ENCODE results near the gene MUTYH. TPM values are rescaled to one million over a fixed set of nuclear protein-coding genes. Genes with fewer than 3 reads are reported as not detected.
"Not testable (repeated sequence)": the region's sequence is repeated elsewhere in the genome, so short reads cannot be mapped to it uniquely, and the experiment has no call there.

Gene MUTYH
- total and polyA plus RNA-seq, 9 of the 15 experiments (the other 6 are each of a cell fraction or from before 2014, with no cell fraction given) = 3.4 to 53.5 (median 29.0) TPM

DNA sequence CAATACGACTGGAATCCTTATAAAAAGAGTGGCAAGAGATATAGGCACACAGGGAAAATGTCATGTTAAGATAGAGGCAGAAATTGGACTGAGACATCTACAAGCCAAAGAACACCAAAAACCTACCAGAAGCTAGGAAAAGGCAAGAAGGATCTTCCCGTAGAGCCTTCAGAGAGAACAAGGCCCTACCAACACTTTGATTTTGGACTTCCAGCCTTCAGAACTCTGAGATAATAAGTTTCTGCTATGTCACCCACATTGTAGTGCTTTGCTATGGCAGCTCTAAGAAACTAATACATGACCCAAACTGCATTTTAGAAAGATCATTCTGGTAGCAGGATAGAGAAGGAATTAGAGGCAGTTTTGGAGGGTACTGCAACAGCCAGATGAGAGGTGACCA is 24.1 kb upstream of the MUTYH start (continued):
- TF ChIP-seq FIP1L1 (IDR thresholded peaks at IDR 0.05; ENCODE audit: low read depth, low read length, poor library complexity, severe bottlenecking) (no peak), PYGO2 (tag; IDR thresholded peaks at IDR 0.05) (no peak), SMAD1 (IDR thresholded peaks at IDR 0.05; ENCODE audit: low read depth, low read length, partially characterized antibody) (no peak), MEIS2 (IDR thresholded peaks at IDR 0.05; ENCODE audit: partially characterized antibody) (no peak), HLTF (IDR thresholded peaks at IDR 0.05) (no peak), ATF4 (CRISPR knock-in tag; IDR thresholded peaks at IDR 0.05) (no peak)
- TF ChIP-seq, protein P1, sequence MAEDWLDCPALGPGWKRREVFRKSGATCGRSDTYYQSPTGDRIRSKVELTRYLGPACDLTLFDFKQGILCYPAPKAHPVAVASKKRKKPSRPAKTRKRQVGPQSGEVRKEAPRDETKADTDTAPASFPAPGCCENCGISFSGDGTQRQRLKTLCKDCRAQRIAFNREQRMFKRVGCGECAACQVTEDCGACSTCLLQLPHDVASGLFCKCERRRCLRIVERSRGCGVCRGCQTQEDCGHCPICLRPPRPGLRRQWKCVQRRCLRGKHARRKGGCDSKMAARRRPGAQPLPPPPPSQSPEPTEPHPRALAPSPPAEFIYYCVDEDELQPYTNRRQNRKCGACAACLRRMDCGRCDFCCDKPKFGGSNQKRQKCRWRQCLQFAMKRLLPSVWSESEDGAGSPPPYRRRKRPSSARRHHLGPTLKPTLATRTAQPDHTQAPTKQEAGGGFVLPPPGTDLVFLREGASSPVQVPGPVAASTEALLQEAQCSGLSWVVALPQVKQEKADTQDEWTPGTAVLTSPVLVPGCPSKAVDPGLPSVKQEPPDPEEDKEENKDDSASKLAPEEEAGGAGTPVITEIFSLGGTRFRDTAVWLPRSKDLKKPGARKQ (CRISPR knock-in tag; IDR thresholded peaks at IDR 0.05) = no peak

GRCh38 chr1:45360981-45361380 is 20.7 kb upstream of the MUTYH start:
- BruUV-seq (replicated peaks); H3K27me3 ChIP-seq (ENCODE audit: control insufficient read depth in 2 of 2, insufficient read depth in 2 of 2, low read length in 2 of 2); H3K79me2 ChIP-seq (ENCODE audit: control insufficient read depth, insufficient read depth, low read length); H3K4me3 ChIP-seq; H4K20me1 ChIP-seq (replicated peaks; ENCODE audit: control insufficient read depth, insufficient read depth, low read length); H3K27ac ChIP-seq (ENCODE audit: extremely low read depth, low read depth, low read length); H2AFZ ChIP-seq (ENCODE audit: low read depth, low read length); H3K9me1 ChIP-seq (ENCODE audit: control insufficient read depth, insufficient read depth, low read length); H3K4me2 ChIP-seq (ENCODE audit: insufficient read depth, low read length); H3K4me1 ChIP-seq (replicated peaks in 1 of 2; ENCODE audit: control insufficient read depth in 2 of 2, insufficient read depth in 2 of 2, low read length in 2 of 2); in situ Hi-C loops (cut with MboI); H3K36me3 ChIP-seq (ENCODE audit: control insufficient read depth, insufficient read depth, low read length); DNase-seq (ENCODE audit: extremely low read depth in 1 of 4, low spot score in 3 of 4); FAIRE-seq; ATAC-seq; H3K9me3 ChIP-seq (replicated peaks; ENCODE audit: control insufficient read depth, insufficient read depth, low read depth, low read length): not testable (repeated sequence)
- peak overlapping the region in 1 of 2 experiments; percentile 10; a peak in 1 of 4 replicates for H3K9ac ChIP-seq (ENCODE audit: insufficient read depth in 1 of 2, low read depth in 2 of 2, low read length in 2 of 2)
- CTCF ChIA-PET (ENCODE audit: low intra/inter-chr PET ratio) = interaction anchor here (0.6 to 5.4 kb wide), 3 partner anchors 57 to 209 kb away, joined by 3 to 106 read pairs (median 13); partner anchors contain the start of gene TESK2
- WGBS (ENCODE audit: insufficient coverage, low coverage, missing lambda C conversion rate) = 68% methylated on average over 7 of the region's 7 CpGs
- TF ChIP-seq, protein P2, sequence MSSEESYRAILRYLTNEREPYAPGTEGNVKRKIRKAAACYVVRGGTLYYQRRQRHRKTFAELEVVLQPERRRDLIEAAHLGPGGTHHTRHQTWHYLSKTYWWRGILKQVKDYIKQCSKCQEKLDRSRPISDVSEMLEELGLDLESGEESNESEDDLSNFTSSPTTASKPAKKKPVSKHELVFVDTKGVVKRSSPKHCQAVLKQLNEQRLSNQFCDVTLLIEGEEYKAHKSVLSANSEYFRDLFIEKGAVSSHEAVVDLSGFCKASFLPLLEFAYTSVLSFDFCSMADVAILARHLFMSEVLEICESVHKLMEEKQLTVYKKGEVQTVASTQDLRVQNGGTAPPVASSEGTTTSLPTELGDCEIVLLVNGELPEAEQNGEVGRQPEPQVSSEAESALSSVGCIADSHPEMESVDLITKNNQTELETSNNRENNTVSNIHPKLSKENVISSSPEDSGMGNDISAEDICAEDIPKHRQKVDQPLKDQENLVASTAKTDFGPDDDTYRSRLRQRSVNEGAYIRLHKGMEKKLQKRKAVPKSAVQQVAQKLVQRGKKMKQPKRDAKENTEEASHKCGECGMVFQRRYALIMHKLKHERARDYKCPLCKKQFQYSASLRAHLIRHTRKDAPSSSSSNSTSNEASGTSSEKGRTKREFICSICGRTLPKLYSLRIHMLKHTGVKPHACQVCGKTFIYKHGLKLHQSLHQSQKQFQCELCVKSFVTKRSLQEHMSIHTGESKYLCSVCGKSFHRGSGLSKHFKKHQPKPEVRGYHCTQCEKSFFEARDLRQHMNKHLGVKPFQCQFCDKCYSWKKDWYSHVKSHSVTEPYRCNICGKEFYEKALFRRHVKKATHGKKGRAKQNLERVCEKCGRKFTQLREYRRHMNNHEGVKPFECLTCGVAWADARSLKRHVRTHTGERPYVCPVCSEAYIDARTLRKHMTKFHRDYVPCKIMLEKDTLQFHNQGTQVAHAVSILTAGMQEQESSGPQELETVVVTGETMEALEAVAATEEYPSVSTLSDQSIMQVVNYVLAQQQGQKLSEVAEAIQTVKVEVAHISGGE (CRISPR knock-in tag; IDR thresholded peaks at IDR 0.05) = peak in 1 of 3 experiments; percentile 67; a peak in 2 of 6 replicates
- peak; percentile 12; the same call in 1 of the 2 replicates for TF ChIP-seq ETV1 (tag; conservative IDR thresholded peaks at IDR 0.05; ENCODE audit: low read depth)
- intact Hi-C loops (cut with micrococcal nuclease) = loop anchor here (1.0 to 2.0 kb wide), 2 partner anchors 132 to 210 kb away; no protein-coding TSS in a partner anchor
- POLR2A ChIA-PET = interaction anchor here (0.9 to 15.6 kb wide), 2 partner anchors 9 to 16 kb away, joined by 3 to 226 read pairs; partner anchors contain the start of genes MUTYH and TOE1

Measured in K562 (cell line).